ENCODE data around the gene DBET.
"Not testable (repeated sequence)": the region's sequence is repeated elsewhere in the genome, so short reads cannot be mapped to it uniquely, and the experiment has no call there.

The DBET gene

GRCh38 chr4:190049378-190050239, 14.7 kb upstream of the DBET start:
- DNase-seq: not testable (repeated sequence)

- DNase-seq: not testable (repeated sequence)
Measured at GRCh38 chr4:190058997-190059396, 5.3 kb upstream of the DBET start.

- DNase-seq: not testable (repeated sequence)
Measured at GRCh38 chr4:190064805-190065204, 503 bp downstream of the DBET start.

- not testable (repeated sequence) for DNase-seq
Measured at GRCh38 chr4:190068351-190068750, 4.0 kb downstream of the DBET start.

- not testable (repeated sequence) for DNase-seq
Measured at GRCh38 chr4:190093052-190093451, 28.8 kb downstream of the DBET start.

- not testable (repeated sequence) for DNase-seq
Measured at GRCh38 chr4:190094031-190094430, 29.7 kb downstream of the DBET start.

- DNase-seq: not testable (repeated sequence)
Measured at GRCh38 chr4:190095335-190095734, 31.0 kb downstream of the DBET start.

GRCh38 chr4:190099605-190100004, 35.3 kb downstream of the DBET start:
- DNase-seq: not testable (repeated sequence)

- DNase-seq: not testable (repeated sequence)
Measured at GRCh38 chr4:190101525-190101924, 37.2 kb downstream of the DBET start.

GRCh38 chr4:190106191-190106590, 41.9 kb downstream of the DBET start:
- DNase-seq: not testable (repeated sequence)

GRCh38 chr4:190106611-190107480, 42.5 kb downstream of the DBET start:
- DNase-seq: not testable (repeated sequence)

- not testable (repeated sequence) for DNase-seq
Measured at GRCh38 chr4:190107766-190108485, 43.6 kb downstream of the DBET start.

- DNase-seq: peak; percentile 1
Measured at GRCh38 chr4:190108756-190109155, 44.5 kb downstream of the DBET start.

- not testable (repeated sequence) for DNase-seq
Measured at GRCh38 chr4:190109390-190110011, 45.2 kb downstream of the DBET start.

- DNase-seq: not testable (repeated sequence)
Measured at GRCh38 chr4:190110033-190110432, 45.7 kb downstream of the DBET start.

GRCh38 chr4:190110570-190111295, 46.4 kb downstream of the DBET start:
- not testable (repeated sequence) for DNase-seq

GRCh38 chr4:190112879-190113278, 48.6 kb downstream of the DBET start:
- not testable (repeated sequence) for DNase-seq

GRCh38 chr4:190114991-190115390, 50.7 kb downstream of the DBET start:
- not testable (repeated sequence) for DNase-seq

All from CD4-positive, alpha-beta T cell treated with Interleukin-10 for 1 hour (primary cell).